ENCODE results near the gene ZCWPW1. TPM values are rescaled to one million over a fixed set of nuclear protein-coding genes. Genes with fewer than 3 reads are reported as not detected.
A peak's percentile ranks its signal among the peaks of the same experiment; 100 is the strongest.

The ZCWPW1 gene
- total and polyA plus RNA-seq, 2 of the 13 experiments (the other 11 are each of a cell fraction or from before 2014, with no cell fraction given), result 2.4 to 2.5 TPM

DNA sequence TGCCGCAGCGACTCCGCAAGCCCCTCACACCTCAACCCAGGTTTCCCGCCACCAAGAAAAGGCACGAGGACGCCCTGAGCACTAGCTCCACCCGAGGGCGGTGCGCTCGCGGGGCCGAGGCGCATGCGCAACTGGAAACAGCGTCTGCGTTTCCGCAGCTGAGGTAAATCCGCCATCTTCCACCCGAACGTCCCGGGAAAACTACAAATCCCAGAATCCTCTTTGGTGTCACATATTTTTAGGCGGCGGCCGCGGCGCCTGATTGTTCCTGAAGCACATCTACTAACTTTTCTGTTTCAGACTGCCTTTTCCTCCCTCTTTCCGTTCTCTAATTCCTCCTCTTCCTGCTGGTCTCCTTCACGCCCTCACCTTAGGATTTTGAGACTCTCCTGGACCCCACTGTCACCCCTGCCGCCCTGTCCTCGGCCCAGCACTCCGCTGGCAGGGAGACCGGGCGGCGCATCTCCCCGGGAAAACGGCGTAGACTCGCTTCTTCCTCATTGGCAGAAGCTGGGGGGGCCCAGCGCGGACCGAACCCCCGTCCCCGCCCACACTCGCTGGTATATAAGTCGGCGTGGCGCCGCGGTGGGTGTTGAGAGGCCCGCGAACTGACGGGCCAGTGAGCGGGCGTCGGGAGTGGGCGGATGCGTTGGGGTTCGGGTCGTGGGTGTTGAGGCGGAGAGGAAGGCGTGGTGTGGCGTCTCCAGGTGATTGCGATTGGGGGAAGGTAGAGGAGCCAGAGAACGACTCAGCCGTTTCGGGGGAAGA, at the start of gene ZCWPW1 (continued):
- TF ChIP-seq SKI (IDR thresholded peaks at IDR 0.05; ENCODE audit: partially characterized antibody), result peak; percentile 11
- TF ChIP-seq ZNF354B (CRISPR knock-in tag; IDR thresholded peaks at IDR 0.05), result no peak
- TF ChIP-seq NFE2L2 (IDR thresholded peaks at IDR 0.05; ENCODE audit: low read length), result no peak
- TF ChIP-seq ZNF225 (CRISPR knock-in tag; IDR thresholded peaks at IDR 0.05), result peak; percentile 55
- TF ChIP-seq NR2F1 (CRISPR knock-in tag; IDR thresholded peaks at IDR 0.05), result no peak
- TF ChIP-seq, protein P1, sequence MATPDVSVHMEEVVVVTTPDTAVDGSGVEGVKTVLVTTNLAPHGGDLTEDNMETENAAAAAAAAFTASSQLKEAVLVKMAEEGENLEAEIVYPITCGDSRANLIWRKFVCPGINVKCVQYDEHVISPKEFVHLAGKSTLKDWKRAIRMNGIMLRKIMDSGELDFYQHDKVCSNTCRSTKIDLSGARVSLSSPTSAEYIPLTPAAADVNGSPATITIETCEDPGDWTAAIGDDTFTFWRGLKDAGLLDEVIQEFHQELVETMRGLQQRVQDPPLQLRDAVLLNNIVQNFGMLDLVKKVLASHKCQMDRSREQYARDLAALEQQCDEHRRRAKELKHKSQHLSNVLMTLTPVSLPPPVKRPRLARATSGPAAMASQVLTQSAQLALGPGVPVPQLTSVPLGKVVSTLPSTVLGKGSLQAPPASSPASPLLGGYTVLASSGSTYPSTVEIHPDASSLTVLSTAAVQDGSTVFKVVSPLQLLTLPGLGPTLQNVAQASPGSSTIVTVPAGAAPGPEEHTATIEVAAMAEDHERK (CRISPR knock-in tag; IDR thresholded peaks at IDR 0.05; ENCODE audit: low read depth), result peak; percentile 42; the same call in 1 of the 2 replicates
- TF ChIP-seq ZIK1 (CRISPR knock-in tag; IDR thresholded peaks at IDR 0.05; ENCODE audit: borderline replicate concordance, low read depth), result no peak; the same call in 1 of the 2 replicates
- TF ChIP-seq ZNF781 (CRISPR knock-in tag; IDR thresholded peaks at IDR 0.05; ENCODE audit: borderline replicate concordance, not compliant biosample characterization), result peak; percentile 77
- TF ChIP-seq HDAC6 (IDR thresholded peaks at IDR 0.05; ENCODE audit: low read depth, low read length), result no peak
- TF ChIP-seq JUND (CRISPR knock-in tag; IDR thresholded peaks at IDR 0.05), result no peak; the same call in 1 of the 2 replicates
- TF ChIP-seq, protein P2, sequence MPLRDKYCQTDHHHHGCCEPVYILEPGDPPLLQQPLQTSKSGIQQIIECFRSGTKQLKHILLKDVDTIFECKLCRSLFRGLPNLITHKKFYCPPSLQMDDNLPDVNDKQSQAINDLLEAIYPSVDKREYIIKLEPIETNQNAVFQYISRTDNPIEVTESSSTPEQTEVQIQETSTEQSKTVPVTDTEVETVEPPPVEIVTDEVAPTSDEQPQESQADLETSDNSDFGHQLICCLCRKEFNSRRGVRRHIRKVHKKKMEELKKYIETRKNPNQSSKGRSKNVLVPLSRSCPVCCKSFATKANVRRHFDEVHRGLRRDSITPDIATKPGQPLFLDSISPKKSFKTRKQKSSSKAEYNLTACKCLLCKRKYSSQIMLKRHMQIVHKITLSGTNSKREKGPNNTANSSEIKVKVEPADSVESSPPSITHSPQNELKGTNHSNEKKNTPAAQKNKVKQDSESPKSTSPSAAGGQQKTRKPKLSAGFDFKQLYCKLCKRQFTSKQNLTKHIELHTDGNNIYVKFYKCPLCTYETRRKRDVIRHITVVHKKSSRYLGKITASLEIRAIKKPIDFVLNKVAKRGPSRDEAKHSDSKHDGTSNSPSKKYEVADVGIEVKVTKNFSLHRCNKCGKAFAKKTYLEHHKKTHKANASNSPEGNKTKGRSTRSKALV (CRISPR knock-in tag; IDR thresholded peaks at IDR 0.05), result no peak
- TF ChIP-seq ZNF430 (CRISPR knock-in tag; IDR thresholded peaks at IDR 0.05), result peak; percentile 45; the same call in 1 of the 2 replicates
- TF ChIP-seq, protein P3, sequence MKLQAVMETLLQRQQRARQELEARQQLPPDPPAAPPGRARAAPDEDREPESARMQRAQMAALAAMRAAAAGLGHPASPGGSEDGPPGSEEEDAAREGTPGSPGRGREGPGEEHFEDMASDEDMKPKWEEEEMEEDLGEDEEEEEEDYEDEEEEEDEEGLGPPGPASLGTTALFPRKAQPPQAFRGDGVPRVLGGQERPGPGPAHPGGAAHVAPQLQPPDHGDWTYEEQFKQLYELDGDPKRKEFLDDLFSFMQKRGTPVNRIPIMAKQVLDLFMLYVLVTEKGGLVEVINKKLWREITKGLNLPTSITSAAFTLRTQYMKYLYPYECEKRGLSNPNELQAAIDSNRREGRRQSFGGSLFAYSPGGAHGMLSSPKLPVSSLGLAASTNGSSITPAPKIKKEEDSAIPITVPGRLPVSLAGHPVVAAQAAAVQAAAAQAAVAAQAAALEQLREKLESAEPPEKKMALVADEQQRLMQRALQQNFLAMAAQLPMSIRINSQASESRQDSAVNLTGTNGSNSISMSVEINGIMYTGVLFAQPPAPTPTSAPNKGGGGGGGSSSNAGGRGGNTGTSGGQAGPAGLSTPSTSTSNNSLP (IDR thresholded peaks at IDR 0.05; ENCODE audit: low read depth, low read length), result peak; percentile 13; the same call in 1 of the 2 replicates
- no peak for TF ChIP-seq ZZZ3 (CRISPR knock-in tag; IDR thresholded peaks at IDR 0.05; ENCODE audit: borderline replicate concordance)
- TF ChIP-seq, protein P4, sequence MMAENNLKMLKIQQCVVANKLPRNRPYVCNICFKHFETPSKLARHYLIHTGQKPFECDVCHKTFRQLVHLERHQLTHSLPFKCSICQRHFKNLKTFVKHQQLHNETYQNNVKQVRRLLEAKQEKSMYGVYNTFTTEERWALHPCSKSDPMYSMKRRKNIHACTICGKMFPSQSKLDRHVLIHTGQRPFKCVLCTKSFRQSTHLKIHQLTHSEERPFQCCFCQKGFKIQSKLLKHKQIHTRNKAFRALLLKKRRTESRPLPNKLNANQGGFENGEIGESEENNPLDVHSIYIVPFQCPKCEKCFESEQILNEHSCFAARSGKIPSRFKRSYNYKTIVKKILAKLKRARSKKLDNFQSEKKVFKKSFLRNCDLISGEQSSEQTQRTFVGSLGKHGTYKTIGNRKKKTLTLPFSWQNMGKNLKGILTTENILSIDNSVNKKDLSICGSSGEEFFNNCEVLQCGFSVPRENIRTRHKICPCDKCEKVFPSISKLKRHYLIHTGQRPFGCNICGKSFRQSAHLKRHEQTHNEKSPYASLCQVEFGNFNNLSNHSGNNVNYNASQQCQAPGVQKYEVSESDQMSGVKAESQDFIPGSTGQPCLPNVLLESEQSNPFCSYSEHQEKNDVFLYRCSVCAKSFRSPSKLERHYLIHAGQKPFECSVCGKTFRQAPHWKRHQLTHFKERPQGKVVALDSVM (CRISPR knock-in tag; IDR thresholded peaks at IDR 0.05), result no peak
- TF ChIP-seq ZFP62 (CRISPR knock-in tag; IDR thresholded peaks at IDR 0.05), result no peak
- TF ChIP-seq SNRNP70 (IDR thresholded peaks at IDR 0.05; ENCODE audit: low read depth, low read length), result no peak
- no peak for TF ChIP-seq ZNF7 (CRISPR knock-in tag; IDR thresholded peaks at IDR 0.05)
- TF ChIP-seq, protein P5, sequence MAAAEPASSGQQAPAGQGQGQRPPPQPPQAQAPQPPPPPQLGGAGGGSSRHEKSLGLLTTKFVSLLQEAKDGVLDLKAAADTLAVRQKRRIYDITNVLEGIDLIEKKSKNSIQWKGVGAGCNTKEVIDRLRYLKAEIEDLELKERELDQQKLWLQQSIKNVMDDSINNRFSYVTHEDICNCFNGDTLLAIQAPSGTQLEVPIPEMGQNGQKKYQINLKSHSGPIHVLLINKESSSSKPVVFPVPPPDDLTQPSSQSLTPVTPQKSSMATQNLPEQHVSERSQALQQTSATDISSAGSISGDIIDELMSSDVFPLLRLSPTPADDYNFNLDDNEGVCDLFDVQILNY (CRISPR knock-in tag; conservative IDR thresholded peaks at IDR 0.05), result peak; percentile 62; the same call in 1 of the 2 replicates
- TF ChIP-seq TP53 (CRISPR knock-in tag; conservative IDR thresholded peaks at IDR 0.05), result peak; percentile 85
- TF ChIP-seq SRF (IDR thresholded peaks at IDR 0.05; ENCODE audit: low read depth, low read length), result no peak

All from HepG2 (cell line).